ENCODE results near the gene ALDH8A1.
"Not testable (repeated sequence)": the region's sequence is repeated elsewhere in the genome, so short reads cannot be mapped to it uniquely, and the experiment has no call there.

ALDH8A1 gene

DNA sequence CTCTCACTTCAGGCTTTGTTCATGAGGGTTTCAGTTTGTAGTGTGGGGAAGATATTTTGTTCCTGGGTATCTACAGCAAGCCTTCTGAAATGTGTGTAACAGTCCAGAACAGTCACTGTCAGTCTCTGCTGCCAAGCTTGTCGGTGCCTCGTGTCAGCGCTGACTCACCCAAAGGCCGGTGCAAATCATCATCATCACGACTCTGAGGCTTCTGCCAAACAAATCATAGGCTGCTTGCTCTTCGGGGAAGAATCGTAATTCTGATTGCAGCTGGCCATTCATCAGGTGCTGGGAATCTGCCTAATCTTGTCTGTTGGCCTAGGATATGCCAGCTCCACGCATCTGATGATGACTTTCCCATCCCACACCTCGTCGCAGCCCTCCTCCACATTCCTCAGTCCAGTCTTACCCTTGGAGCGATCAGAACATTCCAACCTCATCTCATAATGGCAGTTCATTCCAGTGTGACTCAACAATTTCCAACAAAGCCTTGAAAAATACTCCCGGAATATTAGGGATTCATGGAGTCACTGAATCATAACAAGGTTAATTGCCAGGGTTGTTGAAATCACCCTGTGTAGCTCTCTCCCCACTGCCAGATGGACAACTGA, 40.9 kb downstream of the ALDH8A1 start:
- no peak for DNase-seq

DNA sequence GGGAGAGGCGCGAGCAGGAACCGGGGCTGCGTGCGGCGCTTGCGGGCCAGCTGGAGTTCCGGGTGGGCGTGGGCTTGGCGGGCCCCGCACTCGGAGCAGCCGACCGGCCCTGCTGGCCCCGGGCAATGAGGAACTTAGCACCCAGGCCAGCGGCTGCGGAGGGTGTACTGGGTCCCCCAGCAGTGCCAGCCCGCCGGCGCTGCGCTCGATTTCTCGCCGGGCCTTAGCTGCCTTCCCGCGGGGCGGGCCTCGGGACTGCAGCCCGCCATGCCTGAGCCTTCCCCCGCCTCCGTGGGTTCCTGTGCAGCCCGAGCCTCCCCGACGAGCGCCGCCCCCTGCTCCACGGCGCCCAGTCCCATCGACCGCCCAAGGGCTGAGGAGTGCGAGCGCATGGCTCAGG, 45.2 kb downstream of the ALDH8A1 start:
- DNase-seq = not testable (repeated sequence)

- DNase-seq = no peak
Measured at GRCh38 chr6:134903448-134903847, 46.5 kb downstream of the ALDH8A1 start.

GRCh38 chr6:134902936-134903335, 47.0 kb downstream of the ALDH8A1 start:
- DNase-seq = no peak

- DNase-seq = no peak
Measured at GRCh38 chr6:134902074-134902861, 47.6 kb downstream of the ALDH8A1 start.

GRCh38 chr6:134898575-134898974, 51.3 kb downstream of the ALDH8A1 start:
- no peak for DNase-seq

DNA sequence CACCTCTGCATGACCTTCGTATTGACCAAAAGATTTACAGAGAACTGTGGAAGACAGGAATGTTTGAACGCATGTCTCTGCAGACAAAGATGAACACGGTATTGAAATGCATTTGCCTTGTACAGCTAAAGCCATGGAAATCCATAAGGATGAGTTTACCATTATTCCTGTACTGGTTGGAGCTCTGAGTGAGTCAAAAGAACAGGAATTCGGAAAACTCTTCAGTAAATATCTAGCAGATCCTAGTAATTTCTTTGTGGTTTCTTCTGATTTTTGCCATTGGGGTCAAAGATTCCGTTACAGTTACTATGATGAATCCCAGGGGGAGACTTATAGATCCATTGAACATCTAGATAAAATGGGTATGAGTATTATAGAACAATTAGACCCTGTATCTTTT, 51.7 kb downstream of the ALDH8A1 start:
- DNase-seq = not testable (repeated sequence)

DNA sequence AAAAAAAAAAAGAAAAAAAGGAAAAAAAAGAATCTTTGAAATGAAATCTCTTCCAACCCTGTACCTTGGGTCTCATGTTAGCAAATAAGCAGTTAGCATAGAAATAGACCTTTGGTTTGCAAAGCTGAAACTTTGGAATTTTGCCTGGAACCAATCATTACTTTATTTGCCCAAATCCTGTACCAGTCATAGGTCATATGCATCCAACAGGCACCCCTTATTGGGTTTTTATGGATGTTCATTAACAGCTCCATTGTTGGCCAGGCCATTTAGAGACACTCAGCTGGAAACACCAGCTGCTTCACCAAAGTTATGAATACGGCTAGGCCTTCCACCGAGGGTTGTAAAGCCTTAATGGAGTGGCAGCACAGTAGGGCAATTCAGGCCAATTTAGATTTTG, 53.0 kb downstream of the ALDH8A1 start:
- DNase-seq = no peak

DNA sequence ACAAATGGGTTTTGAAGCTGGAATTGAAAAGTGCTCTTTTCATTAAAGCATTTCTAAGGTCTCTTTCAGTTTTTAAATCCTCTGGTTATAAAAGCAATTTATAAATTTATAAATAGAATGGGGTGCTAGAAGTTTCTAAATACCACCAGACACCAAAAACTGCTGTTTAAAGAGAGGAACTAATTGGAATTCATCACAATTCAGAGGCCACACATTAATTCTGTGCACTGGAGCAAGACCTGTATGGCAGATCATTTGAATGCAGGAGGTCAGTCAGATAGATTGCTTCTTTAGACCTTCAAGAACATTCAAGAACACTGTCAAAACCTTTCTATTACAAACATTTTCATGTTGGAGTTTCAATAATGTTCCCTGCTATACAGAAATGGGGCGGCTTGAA, 55.1 kb downstream of the ALDH8A1 start:
- no peak for DNase-seq

DNA sequence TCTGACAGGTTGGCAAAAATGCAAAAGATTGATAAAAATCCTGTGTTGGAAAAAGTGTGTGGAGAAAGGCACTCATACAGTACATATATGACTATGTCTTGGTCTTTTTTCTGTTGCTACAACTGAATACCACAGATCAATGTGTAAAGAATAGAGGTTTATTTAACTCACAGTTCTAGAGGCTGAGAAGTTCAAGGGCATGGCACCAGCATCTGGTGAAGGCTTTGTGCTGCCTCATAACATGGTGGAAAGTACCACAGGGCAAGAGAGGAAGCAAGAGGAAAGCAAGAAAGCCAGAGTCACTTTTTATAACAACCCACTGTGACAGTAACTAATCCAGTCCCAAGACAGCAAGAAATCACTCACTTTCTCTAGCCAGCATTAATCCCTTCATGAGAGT, 57.5 kb downstream of the ALDH8A1 start:
- no peak for DNase-seq

GRCh38 chr6:134891633-134892032, 58.3 kb downstream of the ALDH8A1 start:
- DNase-seq = no peak

- DNase-seq = no peak
Measured at GRCh38 chr6:134888316-134888715, 61.6 kb downstream of the ALDH8A1 start.

DNA sequence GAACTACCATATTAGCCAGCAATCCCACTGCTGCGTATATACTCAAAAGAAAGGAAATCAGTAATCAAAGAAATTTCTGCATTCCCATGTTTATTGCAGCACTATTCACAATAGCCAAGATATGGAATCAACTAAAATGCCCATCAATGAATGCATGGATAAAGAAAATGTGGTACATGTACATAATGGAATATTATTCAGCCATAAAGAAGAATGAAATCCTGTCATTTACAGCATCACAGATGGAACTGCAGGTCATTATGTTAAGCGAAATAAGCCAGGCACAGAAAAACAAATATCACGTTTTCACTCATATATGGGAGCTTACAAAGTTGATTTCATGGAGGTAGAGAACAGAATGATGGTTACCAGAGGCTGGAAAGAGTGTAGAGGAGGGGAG, 65.1 kb downstream of the ALDH8A1 start:
- DNase-seq = no peak

DNA sequence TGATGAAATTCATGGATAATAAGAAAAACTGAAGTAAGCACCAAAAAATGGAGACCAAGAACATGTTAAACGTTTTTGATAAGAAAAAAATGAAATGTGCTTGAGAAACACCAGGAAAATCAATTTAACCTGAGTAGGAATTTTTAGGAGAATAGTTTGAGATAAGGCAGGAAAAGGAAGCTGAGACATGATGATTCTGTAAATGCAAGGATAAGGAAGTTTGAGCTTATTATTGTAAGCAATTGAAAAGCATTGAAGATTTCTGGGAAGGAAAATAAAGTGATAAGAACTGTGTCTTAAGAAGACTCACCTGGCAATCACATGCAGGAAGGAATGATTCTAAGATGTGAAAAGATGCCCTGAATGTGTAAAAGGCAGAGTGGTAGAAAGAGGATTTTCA, 66.6 kb downstream of the ALDH8A1 start:
- no peak for DNase-seq

DNA sequence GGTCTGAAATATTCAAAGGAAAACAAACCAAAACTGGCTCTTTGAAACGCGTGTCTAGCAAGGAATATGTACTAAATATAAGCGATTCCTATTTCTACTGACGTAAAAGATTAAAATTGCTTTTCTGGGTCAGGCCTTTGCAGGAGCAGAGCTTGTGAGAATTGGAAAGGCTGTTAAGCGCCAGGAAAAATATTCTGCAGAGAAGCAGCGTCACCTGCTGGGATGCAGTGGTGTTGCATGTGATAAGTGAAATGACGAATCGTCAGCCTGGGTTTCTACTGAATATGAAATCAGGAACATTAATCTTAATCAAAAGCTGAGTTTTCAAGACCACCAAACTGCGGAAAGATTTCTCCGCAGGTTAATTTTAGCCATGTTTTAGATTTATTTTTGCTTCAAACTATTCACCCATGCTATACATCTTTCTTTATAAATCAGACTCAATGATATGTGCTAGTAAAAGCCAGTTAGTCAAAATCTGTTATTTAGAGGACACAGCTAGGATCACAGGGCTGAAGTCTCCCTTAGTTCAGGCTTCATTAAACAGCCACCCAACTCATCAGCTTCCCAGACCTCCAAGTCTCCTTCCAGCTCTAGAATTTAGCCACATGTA, 67.4 kb downstream of the ALDH8A1 start:
- DNase-seq = peak; percentile 42

DNA sequence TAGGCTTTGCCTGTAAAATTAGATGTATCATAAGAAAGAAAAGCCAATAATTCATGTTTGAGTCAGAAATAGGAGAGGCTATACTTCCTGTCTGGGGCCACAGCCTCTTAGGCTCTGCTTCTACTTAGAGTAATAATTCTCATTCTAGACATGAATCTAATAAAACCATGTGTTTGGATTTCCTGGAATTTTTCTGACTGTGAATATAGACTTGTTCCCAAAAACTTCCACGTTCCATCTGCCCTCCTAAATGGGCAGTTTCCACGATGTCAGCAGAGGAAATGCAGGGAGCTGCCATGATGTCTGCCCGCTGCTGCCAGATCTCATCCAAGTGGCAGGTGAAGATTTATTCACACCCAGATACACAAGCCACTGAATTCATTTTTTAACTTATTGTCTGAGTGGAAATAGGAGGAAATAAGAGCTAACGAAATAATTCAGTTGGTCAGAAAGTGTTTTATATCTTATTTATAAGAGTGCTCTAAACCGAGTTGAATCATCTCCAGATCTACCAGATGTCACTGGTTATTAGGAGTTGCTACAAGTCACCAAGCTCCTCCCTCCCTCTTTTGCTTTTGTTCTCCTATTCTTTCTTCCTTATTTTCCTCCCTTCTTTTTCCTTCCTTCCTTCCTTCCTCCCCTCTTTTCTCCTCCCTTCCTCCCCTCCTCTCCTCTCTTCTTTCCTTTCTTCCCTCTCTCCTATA, 69.3 kb downstream of the ALDH8A1 start:
- DNase-seq = no peak

DNA sequence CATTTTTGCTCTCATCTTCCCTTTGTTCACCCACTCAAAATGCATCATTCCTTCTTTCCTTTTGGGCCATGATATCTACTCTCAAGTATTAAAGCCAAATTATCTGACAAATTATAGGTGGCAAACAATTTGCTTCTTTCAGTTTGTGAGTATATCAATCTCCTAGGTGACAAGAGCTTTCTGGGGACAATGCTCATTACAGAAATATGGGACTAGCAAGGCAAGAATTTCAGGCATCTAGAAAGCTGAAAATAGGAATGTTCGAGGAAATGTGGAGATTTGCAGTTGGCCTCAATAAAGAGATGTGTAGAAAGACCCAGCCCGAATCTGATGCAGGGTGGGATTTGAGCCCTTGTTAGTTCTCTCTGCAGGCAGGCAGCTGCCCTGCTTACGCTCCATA, 71.8 kb downstream of the ALDH8A1 start:
- no peak for DNase-seq

GRCh38 chr6:134875367-134875766, 74.5 kb downstream of the ALDH8A1 start:
- DNase-seq = no peak

GRCh38 chr6:134873500-134874388, 76.2 kb downstream of the ALDH8A1 start:
- no peak for DNase-seq

DNA sequence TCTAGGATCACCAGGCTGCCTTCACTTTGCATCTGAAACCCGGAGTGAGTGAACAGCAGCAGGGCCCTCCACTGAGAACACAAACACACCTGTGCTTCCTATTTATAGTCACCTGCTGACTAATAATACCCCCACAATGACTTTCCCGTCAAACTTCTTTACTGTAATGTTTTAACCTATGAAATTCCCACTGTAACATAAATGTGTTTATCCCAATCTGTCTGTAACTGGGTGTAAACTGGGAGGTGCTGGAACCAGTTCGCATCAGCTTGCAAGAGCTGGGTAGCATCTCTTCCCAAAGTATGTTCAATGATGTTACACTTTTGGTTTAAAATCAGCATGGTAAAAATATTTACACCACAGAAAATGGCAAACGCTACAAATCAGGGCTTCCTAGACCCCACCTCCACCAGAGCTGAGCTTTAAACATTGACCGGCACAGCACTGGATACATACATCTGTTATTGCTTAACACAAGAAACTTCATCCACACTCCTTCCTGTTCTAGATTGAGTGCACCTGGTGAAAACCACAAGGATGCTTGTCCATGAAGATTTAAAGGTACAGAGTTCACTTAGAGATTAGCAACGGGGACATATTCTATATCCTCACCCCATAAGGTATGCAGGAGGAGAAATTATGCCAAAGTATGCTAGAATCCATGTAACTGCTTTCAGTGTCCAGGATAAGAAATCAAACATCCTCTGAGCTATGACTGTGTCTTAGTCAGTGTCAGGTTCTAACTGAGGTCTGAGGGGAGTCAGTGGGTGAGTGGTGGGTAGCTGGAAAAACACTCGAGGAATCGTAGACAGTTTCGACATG, 79.0 kb downstream of the ALDH8A1 start:
- DNase-seq = no peak

GRCh38 chr6:134868812-134869211, 81.1 kb downstream of the ALDH8A1 start:
- no peak for DNase-seq
